Trophoblast cell (in vitro differentiated cells and primary cell): Measurements from ENCODE around the gene CAPZB.
A peak's percentile ranks its signal among the peaks of the same experiment; 100 is the strongest.

Source experiments
- DNase-seq, 2 donors: peaks; one replicate each; pipeline ENCODE4 v3.0.0-alpha.2; 2016
- H2AFZ ChIP-seq: 2 replicates; pipeline ENCODE4 v1.6.1; 2013; ENCODE audit warnings: low read length, moderate library complexity, mild to moderate bottlenecking; ENCODE audit not compliant: insufficient read depth, poor library complexity
- H2AK5ac ChIP-seq: 2 replicates; pipeline ENCODE4 v1.6.1; 2013; ENCODE audit warnings: mild to moderate bottlenecking, low read length
- H2BK120ac ChIP-seq: 2 replicates; pipeline ENCODE4 v1.6.1; 2013; ENCODE audit warnings: low read length, mild to moderate bottlenecking, moderate library complexity; ENCODE audit not compliant: insufficient read depth, poor library complexity
- H2BK12ac ChIP-seq: 2 replicates; pipeline ENCODE4 v1.6.1; 2013; ENCODE audit warnings: mild to moderate bottlenecking, low read length, moderate library complexity
- H2BK5ac ChIP-seq: 2 replicates; pipeline ENCODE4 v1.6.1; 2013; ENCODE audit warnings: low read length, low read depth, moderate library complexity, mild to moderate bottlenecking; ENCODE audit not compliant: poor library complexity
- H3K14ac ChIP-seq: 2 replicates; pipeline ENCODE4 v1.6.1; 2013; ENCODE audit warnings: mild to moderate bottlenecking, low read length
- H3K18ac ChIP-seq: 2 replicates; pipeline ENCODE4 v1.6.1; 2013; ENCODE audit warnings: mild to moderate bottlenecking, low read length
- H3K23ac ChIP-seq: 2 replicates; pipeline ENCODE4 v1.6.1; 2013; ENCODE audit warnings: low read length
- H3K27ac ChIP-seq: 2 replicates; pipeline ENCODE4 v1.5.1; 2013; ENCODE audit warnings: low read depth, mild to moderate bottlenecking, inconsistent platforms, low read length, moderate library complexity
- H3K27me3 ChIP-seq: 2 replicates; pipeline ENCODE4 v1.6.1; 2013; ENCODE audit warnings: inconsistent platforms, mild to moderate bottlenecking, low read length, moderate library complexity; ENCODE audit not compliant: insufficient read depth
- H3K36me3 ChIP-seq, 2 experiments: 1 replicate in 1 of 2; 2 replicates in 1 of 2; pipeline ENCODE4 v1.6.1; 2013; ENCODE audit warnings: low read length in 2 of 2, mild to moderate bottlenecking in 2 of 2, moderate library complexity in 1 of 2; ENCODE audit not compliant: insufficient read depth in 2 of 2, control insufficient read depth in 1 of 2
- H3K4ac ChIP-seq: 2 replicates; pipeline ENCODE4 v1.6.1; 2013; ENCODE audit warnings: low read depth, mild to moderate bottlenecking, low read length, moderate library complexity
- H3K4me1 ChIP-seq, 2 experiments: 1 replicate in 1 of 2; 2 replicates in 1 of 2; pipeline ENCODE4 v1.6.1; 2013; ENCODE audit warnings: low read length in 2 of 2, mild to moderate bottlenecking in 2 of 2, moderate library complexity in 1 of 2; ENCODE audit not compliant: insufficient read depth in 2 of 2, control insufficient read depth in 1 of 2
- H3K4me2 ChIP-seq: 2 replicates; pipeline ENCODE4 v1.6.1; 2013; ENCODE audit warnings: inconsistent platforms, mild to moderate bottlenecking, low read length, moderate library complexity
- H3K4me3 ChIP-seq: 2 replicates; pipeline ENCODE4 v1.5.1; 2013; ENCODE audit warnings: mild to moderate bottlenecking, low read depth, low read length, inconsistent platforms
- H3K79me1 ChIP-seq: one replicate; pipeline ENCODE4 v1.6.1; 2013; ENCODE audit warnings: low read length
- H3K79me2 ChIP-seq: 2 replicates; pipeline ENCODE4 v1.6.1; 2013; ENCODE audit warnings: low read length, mild to moderate bottlenecking; ENCODE audit not compliant: control insufficient read depth, insufficient read depth, poor library complexity
- H3K9ac ChIP-seq: 2 replicates; pipeline ENCODE4 v1.6.1; 2013; ENCODE audit warnings: mild to moderate bottlenecking, low read length
- H3K9me3 ChIP-seq: 2 replicates; pipeline ENCODE4 v1.6.1; 2013; ENCODE audit warnings: low read depth, mild to moderate bottlenecking, control low read depth, inconsistent platforms, low read length; ENCODE audit not compliant: insufficient read depth
- H4K12ac ChIP-seq: 2 replicates; pipeline ENCODE4 v1.6.1; 2013; ENCODE audit warnings: low read depth, mild to moderate bottlenecking, low read length, moderate library complexity
- H4K8ac ChIP-seq: 2 replicates; pipeline ENCODE4 v1.6.1; 2013; ENCODE audit warnings: low read depth, mild to moderate bottlenecking, low read length, moderate library complexity
- H4K91ac ChIP-seq: one replicate; pipeline ENCODE4 v1.6.1; 2013; ENCODE audit warnings: low read depth, mild to moderate bottlenecking, low read length, moderate library complexity
- WGBS: extraction: QIAGEN DNeasy Blood & Tissue Kit; methylation state at CpG from one replicate; pipeline ENCODE4 v1.1.7; 2013; ENCODE audit warnings: missing lambda C conversion rate; ENCODE audit not compliant: insufficient read length, insufficient coverage; ENCODE audit errors: extremely low coverage; 5-methylcytosine and 5-hydroxymethylcytosine counted together

Gene CAPZB

DNA sequence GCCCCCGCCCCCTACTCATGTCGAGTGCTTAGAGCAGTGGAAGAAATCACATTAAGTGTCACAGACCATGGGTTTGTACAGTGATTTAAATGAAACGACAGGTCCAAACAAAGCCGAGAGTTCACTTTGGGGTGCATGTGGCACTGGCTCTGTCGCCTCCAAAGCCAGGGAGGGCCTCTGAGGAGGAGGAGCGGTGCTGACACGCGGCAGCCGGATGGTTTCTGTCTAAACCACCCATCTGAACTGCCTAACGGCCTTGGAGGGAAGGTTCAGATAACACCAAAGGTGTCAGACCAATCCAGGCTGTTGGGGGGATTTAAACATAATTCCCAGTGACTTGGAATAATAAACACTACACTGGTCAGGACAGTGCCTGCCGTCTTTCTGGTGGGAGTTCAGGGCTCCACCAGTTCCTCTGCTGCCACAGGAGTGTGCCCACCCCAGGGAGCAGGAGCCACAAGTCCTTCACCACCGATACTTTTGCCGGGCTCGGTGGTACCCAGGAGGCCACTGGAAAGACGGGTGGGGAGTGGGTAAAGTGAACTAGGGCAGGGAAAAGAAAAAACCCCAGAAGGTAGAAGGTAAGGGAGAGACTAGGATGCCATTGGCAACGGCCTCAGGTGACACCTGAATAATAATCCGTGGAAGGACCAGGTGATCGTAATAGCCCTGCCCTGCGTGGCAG, 95.0 kb downstream of the CAPZB start:
- no peak overlapping the region for H4K91ac ChIP-seq
- H3K4me3 ChIP-seq = no peak overlapping the region
- H4K12ac ChIP-seq = peak overlapping the region; percentile 10
- H2AK5ac ChIP-seq = no peak overlapping the region
- peaks cover 13 to 17% of the 10 kb centered on the region in 2 experiments for H3K4me1 ChIP-seq
- H3K27ac ChIP-seq = no peak overlapping the region
- peak overlapping the region; percentile 49 for H3K18ac ChIP-seq
- H3K14ac ChIP-seq = no peak overlapping the region
- H3K23ac ChIP-seq = no peak overlapping the region
- H3K36me3 ChIP-seq = peaks cover 2 to 6% of the 10 kb centered on the region in 2 experiments
- peaks cover 2% of the 10 kb centered on the region for H3K79me1 ChIP-seq
- peaks cover 2% of the 10 kb centered on the region for H3K9me3 ChIP-seq
- H3K79me2 ChIP-seq = peaks cover 10% of the 10 kb centered on the region
- no peak overlapping the region for H3K9ac ChIP-seq
- H3K4me2 ChIP-seq = no peak overlapping the region
- peak overlapping the region; percentile 77 for H3K4ac ChIP-seq
- H4K8ac ChIP-seq = no peak overlapping the region
- H2BK5ac ChIP-seq = no peak overlapping the region
- no peak overlapping the region for H2AFZ ChIP-seq
- WGBS = no CpG with 5 or more reads among the region's 19 CpGs
- no peak for DNase-seq
- no peak overlapping the region for H2BK120ac ChIP-seq
- no peak overlapping the region for H2BK12ac ChIP-seq
- no peaks in the 10 kb centered on the region for H3K27me3 ChIP-seq

DNA sequence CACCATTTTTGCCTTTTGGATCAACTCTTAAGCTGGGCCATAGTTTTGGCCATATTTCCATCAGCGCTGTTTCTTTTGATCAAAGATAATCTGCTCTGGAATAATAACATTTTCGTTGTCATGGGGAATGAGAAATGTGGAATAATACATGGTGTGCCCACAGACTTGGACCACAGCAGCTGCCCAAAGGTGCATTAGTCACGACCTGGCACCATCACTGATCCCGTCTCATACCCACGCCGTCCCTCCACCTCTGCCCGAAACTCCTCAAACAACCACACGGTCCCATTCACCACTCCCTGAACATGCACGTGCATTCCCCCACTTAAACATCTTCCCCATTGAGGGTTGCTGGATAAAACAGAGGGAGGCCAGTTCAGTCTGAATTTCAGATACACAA, 96.4 kb downstream of the CAPZB start:
- Histone ChIP-seq H3K4me2 (no peak overlapping the region), H3K4me3 (no peak overlapping the region), H3K18ac (peak overlapping the region; percentile 5), H2BK12ac (no peak overlapping the region), H3K14ac (no peak overlapping the region), H2BK120ac (no peak overlapping the region), H3K9me3 (peaks cover 2% of the 10 kb centered on the region), H3K79me1 (no peaks in the 10 kb centered on the region), H3K27me3 (no peaks in the 10 kb centered on the region), H4K91ac (no peak overlapping the region), H4K12ac (no peak overlapping the region), H2AK5ac (no peak overlapping the region), H3K9ac (no peak overlapping the region), H4K8ac (no peak overlapping the region), H3K27ac (no peak overlapping the region), H3K36me3 (peaks cover 10 to 12% of the 10 kb centered on the region in 2 experiments), H3K4ac (no peak overlapping the region), H2AFZ (no peak overlapping the region), H3K79me2 (peaks cover 7% of the 10 kb centered on the region), H3K4me1 (peaks cover 7 to 14% of the 10 kb centered on the region in 2 experiments), H3K23ac (no peak overlapping the region), H2BK5ac (no peak overlapping the region)
- no peak for DNase-seq
- WGBS = no CpG with 5 or more reads among the region's 9 CpGs

DNA sequence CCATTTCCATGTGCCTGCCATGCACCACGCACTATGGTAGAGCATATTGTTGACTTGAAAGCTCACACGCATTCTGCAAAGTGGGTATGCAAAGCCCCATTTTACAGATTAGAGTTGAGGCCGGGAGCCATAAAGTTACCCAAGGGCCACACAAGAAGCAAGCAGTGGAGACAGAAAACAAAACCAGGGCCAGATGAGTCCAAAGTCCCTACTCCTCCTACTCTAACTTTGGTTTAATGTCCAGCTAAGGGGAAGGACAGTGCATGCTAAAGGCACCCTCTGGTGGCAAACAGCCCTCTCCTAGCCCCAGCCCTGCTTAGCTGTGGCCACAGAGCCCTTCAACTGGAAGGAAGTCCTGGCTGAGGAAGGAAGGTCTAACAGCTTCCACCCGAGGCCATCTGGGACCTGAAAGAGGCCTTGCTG, 98.3 kb downstream of the CAPZB start:
- H2BK12ac ChIP-seq = no peak overlapping the region
- H3K4me3 ChIP-seq = no peak overlapping the region
- no peak overlapping the region for H4K91ac ChIP-seq
- H3K27me3 ChIP-seq = no peaks in the 10 kb centered on the region
- peaks cover 2% of the 10 kb centered on the region for H3K9me3 ChIP-seq
- peaks cover 17 to 21% of the 10 kb centered on the region in 2 experiments for H3K36me3 ChIP-seq
- H3K4me2 ChIP-seq = no peak overlapping the region
- H3K18ac ChIP-seq = no peak overlapping the region
- no CpG with 5 or more reads among the region's 4 CpGs for WGBS
- H2BK120ac ChIP-seq = no peak overlapping the region
- H4K8ac ChIP-seq = no peak overlapping the region
- DNase-seq = no peak
- no peak overlapping the region for H3K14ac ChIP-seq
- H3K27ac ChIP-seq = no peak overlapping the region
- no peak overlapping the region for H2AK5ac ChIP-seq
- no peak overlapping the region for H2BK5ac ChIP-seq
- H3K79me1 ChIP-seq = no peaks in the 10 kb centered on the region
- H3K79me2 ChIP-seq = peaks cover 5% of the 10 kb centered on the region
- H3K9ac ChIP-seq = no peak overlapping the region
- H2AFZ ChIP-seq = no peak overlapping the region
- no peak overlapping the region for H4K12ac ChIP-seq
- H3K23ac ChIP-seq = no peak overlapping the region
- peaks cover 7 to 14% of the 10 kb centered on the region in 2 experiments for H3K4me1 ChIP-seq
- no peak overlapping the region for H3K4ac ChIP-seq

DNA sequence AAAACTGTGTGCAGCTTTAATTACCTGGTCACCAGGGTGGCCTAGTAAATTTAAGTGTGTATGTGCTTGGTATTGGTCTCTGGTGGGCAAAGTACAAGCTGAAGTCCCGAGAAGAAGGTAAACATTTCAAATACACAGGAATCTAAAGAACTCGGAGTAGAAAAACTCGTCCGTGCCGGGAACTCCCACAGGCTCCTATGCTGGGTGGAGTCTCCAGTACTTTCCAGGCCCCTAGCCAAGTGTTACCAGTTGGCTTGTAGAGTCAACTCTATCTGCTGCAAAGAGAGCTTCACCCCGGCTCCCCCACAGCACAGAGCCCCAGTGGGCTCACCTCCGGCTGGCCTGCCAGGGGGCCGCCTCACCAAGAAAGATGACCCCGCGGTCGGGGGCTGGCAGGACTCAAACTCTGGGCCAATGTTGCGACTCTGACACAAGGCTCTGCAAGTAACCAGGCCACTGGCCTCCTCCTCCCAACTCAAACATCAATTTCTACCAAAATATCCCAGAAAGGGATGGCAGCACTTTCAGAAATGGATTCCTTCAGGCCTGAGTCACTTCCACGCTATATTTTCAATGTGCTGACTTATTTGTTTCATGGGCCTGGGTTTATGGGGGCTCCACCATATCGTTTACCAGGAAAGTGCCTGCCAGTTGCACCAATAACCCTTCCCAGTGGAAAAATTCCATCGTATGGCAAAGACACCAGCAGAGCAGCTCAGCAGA, 99.3 kb downstream of the CAPZB start:
- no peak overlapping the region for H2AK5ac ChIP-seq
- no peak overlapping the region for H3K9ac ChIP-seq
- H4K12ac ChIP-seq = no peak overlapping the region
- H2BK120ac ChIP-seq = no peak overlapping the region
- H3K23ac ChIP-seq = no peak overlapping the region
- H3K27me3 ChIP-seq = no peaks in the 10 kb centered on the region
- no peak overlapping the region for H3K14ac ChIP-seq
- no peak overlapping the region for H4K91ac ChIP-seq
- peaks cover 2% of the 10 kb centered on the region for H3K9me3 ChIP-seq
- H2BK12ac ChIP-seq = no peak overlapping the region
- WGBS = no CpG with 5 or more reads among the region's 15 CpGs
- peak overlapping the region; percentile 30 for H3K27ac ChIP-seq
- H3K4me1 ChIP-seq = peaks cover 7 to 14% of the 10 kb centered on the region in 2 experiments
- H4K8ac ChIP-seq = no peak overlapping the region
- H2AFZ ChIP-seq = no peak overlapping the region
- no peak overlapping the region for H2BK5ac ChIP-seq
- no peak overlapping the region for H3K4ac ChIP-seq
- peaks cover 23 to 28% of the 10 kb centered on the region in 2 experiments for H3K36me3 ChIP-seq
- peaks cover 4% of the 10 kb centered on the region for H3K79me2 ChIP-seq
- DNase-seq = peak in 1 of 2 donors; percentile 67
- no peaks in the 10 kb centered on the region for H3K79me1 ChIP-seq
- no peak overlapping the region for H3K4me3 ChIP-seq
- H3K4me2 ChIP-seq = no peak overlapping the region
- no peak overlapping the region for H3K18ac ChIP-seq
